H1 (cell line): ENCODE measurements around the gene KIF22. TPM values are rescaled to one million over a fixed set of nuclear protein-coding genes. Genes with fewer than 3 reads are reported as not detected.

ENCODE experiments used
- CTCF ChIA-PET: fragments of 300-600 bp; sonication (Branson Sonifier 250); formaldehyde crosslinking; loops from one replicate; lab custom pipeline; 2021; ENCODE audit not compliant: partially characterized antibody; lab: Charles Lee
- POLR2A ChIA-PET: fragments of 300-600 bp; sonication (Branson Sonifier 250); formaldehyde crosslinking; loops from one replicate; lab custom pipeline; 2021; ENCODE audit warnings: inconsistent platforms; ENCODE audit not compliant: partially characterized antibody; lab: Charles Lee
- DNase-seq, 2 experiments: peaks; one replicate each; pipeline versions ENCODE4 v3.0.0 to v3.0.0-alpha.2; 2010 to 2022; ENCODE audit warnings: low spot score in 2 of 2, low read depth in 1 of 2, mixed read lengths in 1 of 2
- FAIRE-seq: peaks from 2 replicates; lab custom pipeline; 2011; peaks lifted over from hg19 to GRCh38; lab: Jason Lieb, UNC
- H2AFZ ChIP-seq: 2 replicates; pipeline ENCODE4 v1.8.1; 2012; ENCODE audit warnings: low read length, inconsistent platforms
- H2AK5ac ChIP-seq: 2 replicates; pipeline ENCODE4 v1.6.1; 2013; ENCODE audit warnings: low read depth, low read length
- H2BK120ac ChIP-seq: replicated peaks from 2 replicates; pipeline ENCODE3; 2013; ENCODE audit warnings: low read depth, low read length, inconsistent platforms
- H2BK12ac ChIP-seq: 2 replicates; pipeline ENCODE4 v1.6.1; 2013; ENCODE audit warnings: low read depth, low read length
- H2BK15ac ChIP-seq: 2 replicates; pipeline ENCODE4 v1.6.1; 2013; ENCODE audit warnings: low read length
- H2BK20ac ChIP-seq: 2 replicates; pipeline ENCODE4 v1.6.1; 2013; ENCODE audit warnings: low read length
- H2BK5ac ChIP-seq: 2 replicates; pipeline ENCODE4 v1.6.1; 2013; ENCODE audit warnings: low read depth, low read length
- H3K14ac ChIP-seq: 2 replicates; pipeline ENCODE4 v1.6.1; 2013; ENCODE audit warnings: inconsistent platforms; ENCODE audit not compliant: insufficient read length
- H3K18ac ChIP-seq: 2 replicates; pipeline ENCODE4 v1.6.1; 2013; ENCODE audit warnings: low read length; ENCODE audit errors: extremely low read depth
- H3K23ac ChIP-seq: 2 replicates; pipeline ENCODE4 v1.6.1; 2013; ENCODE audit warnings: inconsistent platforms; ENCODE audit not compliant: insufficient read length
- H3K23me2 ChIP-seq: 2 replicates; pipeline ENCODE4 v1.6.1; 2013; ENCODE audit warnings: low read depth, low read length
- H3K27ac ChIP-seq: 2 replicates; pipeline ENCODE4 v1.6.1; 2011; ENCODE audit warnings: low read depth, low read length, inconsistent platforms
- H3K27me3 ChIP-seq, 4 experiments: replicated peaks in 1 of 4; 1 replicate in 1 of 4; 2 replicates in 3 of 4; pipeline versions ENCODE4 v1.6.1 to v1.8.1; 2011 to 2013; ENCODE audit warnings: low read length in 3 of 4, mild to moderate bottlenecking in 3 of 4, inconsistent platforms in 2 of 4, mixed read lengths in 2 of 4, moderate library complexity in 1 of 4; ENCODE audit not compliant: control insufficient read depth in 3 of 4, insufficient read depth in 3 of 4; ENCODE audit errors: extremely low read depth in 1 of 4
- H3K36me3 ChIP-seq, 4 experiments: 2 replicates each; pipeline versions ENCODE4 v1.6.1 to v1.8.1; 2011 to 2013; ENCODE audit warnings: mild to moderate bottlenecking in 4 of 4, low read length in 3 of 4, moderate library complexity in 2 of 4, control low read depth in 1 of 4, inconsistent platforms in 1 of 4; ENCODE audit not compliant: insufficient read depth in 4 of 4, control insufficient read depth in 2 of 4
- H3K4ac ChIP-seq: replicated peaks from 2 replicates; pipeline ENCODE3; 2013; ENCODE audit warnings: low read length, low read depth, mixed read lengths, inconsistent platforms; ENCODE audit not compliant: insufficient read length
- H3K4me1 ChIP-seq, 4 experiments: replicated peaks in 1 of 4; 1 replicate in 1 of 4; 2 replicates in 3 of 4; pipeline versions ENCODE4 v1.6.1 to v1.8.1; 2011 to 2013; ENCODE audit warnings: low read length in 3 of 4, inconsistent platforms in 2 of 4, mixed read lengths in 1 of 4; ENCODE audit not compliant: insufficient read depth in 4 of 4, control insufficient read depth in 3 of 4
- H3K4me2 ChIP-seq, 2 experiments: 2 replicates each; pipeline versions ENCODE4 v1.6.1 to v1.8.1; 2011 to 2013; ENCODE audit warnings: low read depth in 2 of 2, low read length in 2 of 2, control low read depth in 1 of 2, inconsistent platforms in 1 of 2, mild to moderate bottlenecking in 1 of 2; ENCODE audit not compliant: insufficient read depth in 1 of 2
- H3K4me3 ChIP-seq, 4 experiments: fragments of 200-600, 300-600 bp in 1 of 4; sonication (generic), shearing (Covaris generic), sonication (Bioruptor Twin) in 1 of 4; 2 replicates each; pipeline versions ENCODE4 v1.5.1 to v1.8.1; 2011 to 2016; ENCODE audit warnings: low read length in 4 of 4, low read depth in 3 of 4, control low read depth in 2 of 4, inconsistent platforms in 2 of 4, mild to moderate bottlenecking in 2 of 4, mixed read lengths in 1 of 4, moderate library complexity in 1 of 4; ENCODE audit not compliant: insufficient read depth in 2 of 4; ENCODE audit errors: extremely low read depth in 1 of 4
- H3K56ac ChIP-seq: replicated peaks from 2 replicates; pipeline ENCODE3; 2013; ENCODE audit warnings: low read depth, mild to moderate bottlenecking, mixed read lengths, low read length, inconsistent platforms; ENCODE audit not compliant: insufficient read length
- H3K79me1 ChIP-seq: 2 replicates; pipeline ENCODE4 v1.6.1; 2013; ENCODE audit warnings: low read depth, low read length, control low read depth
- H3K79me2 ChIP-seq, 2 experiments: 2 replicates each; pipeline versions ENCODE4 v1.6.1 to v1.8.1; 2012 to 2013; ENCODE audit warnings: low read length in 2 of 2, mild to moderate bottlenecking in 2 of 2, inconsistent platforms in 1 of 2; ENCODE audit not compliant: insufficient read depth in 2 of 2, control insufficient read depth in 1 of 2
- H3K9ac ChIP-seq, 4 experiments: replicated peaks in 1 of 4; 1 replicate in 1 of 4; 2 replicates in 3 of 4; pipeline versions ENCODE4 v1.6.1 to v1.8.1; 2011 to 2013; ENCODE audit warnings: low read depth in 3 of 4, low read length in 3 of 4, control low read depth in 2 of 4, mild to moderate bottlenecking in 2 of 4, moderate library complexity in 2 of 4, inconsistent platforms in 1 of 4; ENCODE audit errors: extremely low read depth in 1 of 4
- H3K9me3 ChIP-seq, 2 experiments: 2 replicates each; pipeline versions ENCODE4 v1.6.1 to v1.8.1; 2012 to 2013; ENCODE audit warnings: mild to moderate bottlenecking in 2 of 2, moderate library complexity in 2 of 2, control low read depth in 1 of 2, inconsistent platforms in 1 of 2, low read depth in 1 of 2, low read length in 1 of 2, mixed read lengths in 1 of 2; ENCODE audit not compliant: insufficient read depth in 2 of 2
- H4K20me1 ChIP-seq, 2 experiments: replicated peaks in 1 of 2; 2 replicates each; pipeline versions ENCODE3 to v1.8.1; 2011 to 2013; ENCODE audit warnings: inconsistent platforms in 2 of 2, low read length in 2 of 2, mild to moderate bottlenecking in 1 of 2; ENCODE audit not compliant: insufficient read depth in 2 of 2, control insufficient read depth in 1 of 2
- H4K5ac ChIP-seq: 2 replicates; pipeline ENCODE4 v1.6.1; 2013; ENCODE audit warnings: low read length, low read depth, mixed read lengths, inconsistent platforms; ENCODE audit not compliant: insufficient read length
- H4K8ac ChIP-seq: 2 replicates; pipeline ENCODE4 v1.8.0; 2013; ENCODE audit warnings: mild to moderate bottlenecking, moderate library complexity, low read length, inconsistent platforms; ENCODE audit not compliant: insufficient read depth; ENCODE audit errors: extremely low read depth
- H4K91ac ChIP-seq: replicated peaks from 2 replicates; pipeline ENCODE3; 2013; ENCODE audit warnings: low read length, mixed read lengths, inconsistent platforms; ENCODE audit not compliant: insufficient read length
- CEBPB ChIP-seq: IDR thresholded peaks from 2 replicates; pipeline ENCODE4 v1.6.1; 2012; ENCODE audit warnings: low read depth, low read length
- MAFK ChIP-seq: IDR thresholded peaks from 2 replicates; pipeline ENCODE4 v1.6.1; 2012; ENCODE audit warnings: low read depth, mild to moderate bottlenecking, improper control_type of control experiment, low read length
- POLR2A ChIP-seq, 2 experiments: IDR thresholded peaks; 1 replicate in 1 of 2; 2 replicates in 1 of 2; pipeline ENCODE4 v1.6.1; 2011; ENCODE audit warnings: low read depth in 2 of 2, low read length in 2 of 2, mild to moderate bottlenecking in 2 of 2; ENCODE audit errors: control extremely low read depth in 1 of 2
- SAP30 ChIP-seq: fragments of 300-600 bp; sonication (generic); IDR thresholded peaks from 2 replicates; pipeline ENCODE4 v1.7.1; 2012; ENCODE audit warnings: low read length, moderate library complexity, mild to moderate bottlenecking, inconsistent platforms; ENCODE audit not compliant: insufficient read depth, insufficient replicate concordance
- WGBS, 2 experiments: shearing (Covaris generic) in 1 of 2; methylation state at CpG; one replicate each; pipeline versions ENCODE4 v1.1.6 to v1.1.7; 2013 to 2015; ENCODE audit warnings: low lambda C conversion rate in 2 of 2, mixed read lengths in 2 of 2, inconsistent platforms in 1 of 2, low coverage in 1 of 2, missing lambda C conversion rate in 1 of 2; ENCODE audit not compliant: insufficient replicate concordance in 2 of 2, insufficient coverage in 1 of 2, insufficient read length in 1 of 2; ENCODE audit errors: extremely low coverage in 1 of 2, missing lambda C conversion rate in 1 of 2; 5-methylcytosine and 5-hydroxymethylcytosine counted together
- polyA plus RNA-seq, 7 experiments: library from polyadenylated mRNA; depleted of rRNA in 3 of 7; stranded (reverse) in 5 of 7; unstranded in 2 of 7; fragments of >200 nt in 5 of 7; fragments of 200-250 nt in 2 of 7; gene quantifications; 1 replicate in 5 of 7; 2 replicates in 1 of 7; 4 replicates in 1 of 7; pipeline versions ENCODE4 v1.2.1 to v1.2.3, GENCODE V29; 2011 to 2013; ENCODE audit warnings: missing spikeins in 2 of 7, mixed read lengths in 2 of 7
- total RNA-seq: library from RNA; stranded (reverse); fragmentation: NEBNext Ultra II Directional; extraction: Animal tissue kit (Norgen Biotek cat#: 25700); gene quantifications from 2 replicates; pipeline ENCODE4 v1.2.1, GENCODE V29; 2021
- TF ChIP-seq, protein P1 (sequence below), 3 experiments: IDR thresholded peaks; 1 replicate in 2 of 3; 2 replicates in 1 of 3; pipeline versions ENCODE4 v1.5.1 to v1.6.1; 2011; ENCODE audit warnings: low read length in 3 of 3, mild to moderate bottlenecking in 3 of 3, inconsistent platforms in 2 of 3, low read depth in 1 of 3, moderate library complexity in 1 of 3; ENCODE audit not compliant: insufficient read depth in 1 of 3; ENCODE audit errors: control extremely low read depth in 1 of 3
- TF ChIP-seq, protein P2 (sequence below): IDR thresholded peaks from 2 replicates; pipeline ENCODE4 v1.6.1; 2012; ENCODE audit warnings: inconsistent platforms

The KIF22 gene
- total and polyA plus RNA-seq, 2 of the 8 experiments (the other 6 are each of a cell fraction or from before 2014, with no cell fraction given) = 139 to 142 TPM

DNA sequence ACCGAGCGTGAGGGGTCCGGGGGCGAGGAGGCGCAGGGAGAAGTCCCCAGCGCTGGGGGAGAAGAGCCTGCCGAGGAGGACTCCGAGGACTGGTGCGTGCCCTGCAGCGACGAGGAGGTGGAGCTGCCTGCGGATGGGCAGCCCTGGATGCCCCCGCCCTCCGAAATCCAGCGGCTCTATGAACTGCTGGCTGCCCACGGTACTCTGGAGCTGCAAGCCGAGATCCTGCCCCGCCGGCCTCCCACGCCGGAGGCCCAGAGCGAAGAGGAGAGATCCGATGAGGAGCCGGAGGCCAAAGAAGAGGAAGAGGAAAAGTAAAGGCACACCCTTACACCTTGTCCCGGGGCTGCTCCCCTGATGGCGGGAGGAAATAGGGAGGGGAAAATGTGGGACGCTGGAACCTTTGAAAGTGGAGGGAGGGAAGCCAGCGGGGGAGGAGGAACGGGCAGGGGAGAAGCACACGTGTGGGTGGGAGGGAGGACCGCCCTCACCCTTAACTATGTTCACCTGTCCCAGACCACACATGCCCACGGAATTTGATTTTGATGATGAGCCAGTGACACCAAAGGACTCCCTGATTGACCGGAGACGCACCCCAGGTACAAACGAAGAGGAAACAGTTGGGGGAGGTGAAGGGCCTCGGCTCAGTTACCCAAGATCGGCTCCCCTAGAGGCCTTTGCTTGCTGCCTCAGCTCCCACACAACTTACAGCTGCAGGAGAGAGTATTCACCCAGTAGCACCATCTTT lies 26.3 kb downstream of the KIF22 start:
- peak overlapping the region; percentile 94; the same call in 1 of the 2 replicates for H3K27ac ChIP-seq
- H3K4me2 ChIP-seq = peak overlapping the region; percentile 91 to 92
- H3K4me1 ChIP-seq = peaks cover 0 to 31% (median 21%) of the 10 kb centered on the region in 4 experiments; a peak in 6 of 7 replicates
- peak overlapping the region; percentile 89 for H2BK5ac ChIP-seq
- H4K91ac ChIP-seq = peak overlapping the region; percentile 61
- peaks cover 12 to 23% (median 18%) of the 10 kb centered on the region in 4 experiments for H3K36me3 ChIP-seq
- H3K14ac ChIP-seq = no peak overlapping the region
- H3K79me1 ChIP-seq = peaks cover 5% of the 10 kb centered on the region
- no peak overlapping the region for H2BK12ac ChIP-seq
- no peak overlapping the region for H2AK5ac ChIP-seq
- H3K56ac ChIP-seq = peak overlapping the region; percentile 62
- peak in 1 of 2 experiments; percentile 80 for DNase-seq
- ChIA-PET CTCF (interaction anchor here (0.6 to 17.5 kb wide), 13 partner anchors 9 to 981 kb away, joined by 3 to 212 read pairs (median 6); partner anchors contain the start of genes MAZ and TLCD3B), POLR2A (interaction anchor here (0.7 to 16.6 kb wide), 15 partner anchors 9 to 204 kb away, joined by 3 to 167 read pairs (median 5); partner anchors contain the start of genes CDIPT, KIF22, MAZ and SEZ6L2)
- peaks cover 0 to 26% of the 10 kb centered on the region in 2 experiments; a peak in 1 of 4 replicates for H3K79me2 ChIP-seq
- peaks cover 21% of the 10 kb centered on the region for H3K23me2 ChIP-seq
- H4K20me1 ChIP-seq = peaks cover 2 to 4% of the 10 kb centered on the region in 2 experiments
- H2AFZ ChIP-seq = no peak overlapping the region
- no peaks in the 10 kb centered on the region for H3K27me3 ChIP-seq
- WGBS, 2 experiments = 4% methylated on average over 31 of the region's 37 CpGs; no CpG with 5 or more reads in 1 of the 2 experiments
- H3K4me3 ChIP-seq = peak overlapping the region; percentile 59 to 91 (median 83)
- no peak overlapping the region for H2BK120ac ChIP-seq
- no peak for FAIRE-seq
- H3K4ac ChIP-seq = no peak overlapping the region
- H2BK15ac ChIP-seq = peak overlapping the region; percentile 16; the same call in 1 of the 2 replicates
- peak overlapping the region; percentile 95 for H3K18ac ChIP-seq
- H2BK20ac ChIP-seq = no peak overlapping the region
- peak overlapping the region; percentile 87; the same call in 1 of the 2 replicates for H4K8ac ChIP-seq
- no peaks in the 10 kb centered on the region for H3K9me3 ChIP-seq
- no peak overlapping the region for H3K23ac ChIP-seq
- H4K5ac ChIP-seq = peak overlapping the region; percentile 31
- peak overlapping the region; percentile 46 to 88 (median 75) for H3K9ac ChIP-seq
- no peak for TF ChIP-seq SAP30
- TF ChIP-seq POLR2A (IDR thresholded peaks at IDR 0.05; ENCODE audit: control extremely low read depth in 1 of 2, low read depth in 2 of 2, low read length in 2 of 2) = peak in 1 of 2 experiments; percentile 47; a peak in 1 of 3 replicates
- no peak for TF ChIP-seq MAFK
- TF ChIP-seq, protein P1, sequence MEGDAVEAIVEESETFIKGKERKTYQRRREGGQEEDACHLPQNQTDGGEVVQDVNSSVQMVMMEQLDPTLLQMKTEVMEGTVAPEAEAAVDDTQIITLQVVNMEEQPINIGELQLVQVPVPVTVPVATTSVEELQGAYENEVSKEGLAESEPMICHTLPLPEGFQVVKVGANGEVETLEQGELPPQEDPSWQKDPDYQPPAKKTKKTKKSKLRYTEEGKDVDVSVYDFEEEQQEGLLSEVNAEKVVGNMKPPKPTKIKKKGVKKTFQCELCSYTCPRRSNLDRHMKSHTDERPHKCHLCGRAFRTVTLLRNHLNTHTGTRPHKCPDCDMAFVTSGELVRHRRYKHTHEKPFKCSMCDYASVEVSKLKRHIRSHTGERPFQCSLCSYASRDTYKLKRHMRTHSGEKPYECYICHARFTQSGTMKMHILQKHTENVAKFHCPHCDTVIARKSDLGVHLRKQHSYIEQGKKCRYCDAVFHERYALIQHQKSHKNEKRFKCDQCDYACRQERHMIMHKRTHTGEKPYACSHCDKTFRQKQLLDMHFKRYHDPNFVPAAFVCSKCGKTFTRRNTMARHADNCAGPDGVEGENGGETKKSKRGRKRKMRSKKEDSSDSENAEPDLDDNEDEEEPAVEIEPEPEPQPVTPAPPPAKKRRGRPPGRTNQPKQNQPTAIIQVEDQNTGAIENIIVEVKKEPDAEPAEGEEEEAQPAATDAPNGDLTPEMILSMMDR (IDR thresholded peaks at IDR 0.05; ENCODE audit: control extremely low read depth in 1 of 3, insufficient read depth in 1 of 3, low read depth in 1 of 3, low read length in 3 of 3) = peak in 1 of 3 experiments; percentile 39; a peak in 1 of 4 replicates
- TF ChIP-seq CEBPB = 0 out of 2 replicates have a peak, but pooled peaks have one; percentile 19
- TF ChIP-seq, protein P2, sequence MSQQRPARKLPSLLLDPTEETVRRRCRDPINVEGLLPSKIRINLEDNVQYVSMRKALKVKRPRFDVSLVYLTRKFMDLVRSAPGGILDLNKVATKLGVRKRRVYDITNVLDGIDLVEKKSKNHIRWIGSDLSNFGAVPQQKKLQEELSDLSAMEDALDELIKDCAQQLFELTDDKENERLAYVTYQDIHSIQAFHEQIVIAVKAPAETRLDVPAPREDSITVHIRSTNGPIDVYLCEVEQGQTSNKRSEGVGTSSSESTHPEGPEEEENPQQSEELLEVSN = no peak
